GM10266 (cell line): ENCODE results near the gene NUDT4B.
"Not testable (repeated sequence)": the region's sequence is repeated elsewhere in the genome, so short reads cannot be mapped to it uniquely, and the experiment has no call there.

ENCODE experiments used
- DNase-seq: peaks from one replicate; pipeline ENCODE4 v3.0.0; 2012; ENCODE audit errors: extremely low spot score

Gene NUDT4B

GRCh38 chr1:148793762-148794332, 45.3 kb downstream of the NUDT4B start:
- not testable (repeated sequence) for DNase-seq
